Measurements from ENCODE around the gene FGF14. TPM values are rescaled to one million over a fixed set of nuclear protein-coding genes. Genes with fewer than 3 reads are reported as not detected.

Gene FGF14
- under 1 TPM; 0.14 TPM for total RNA-seq

GRCh38 chr13:102401766-102402165, at the start of gene FGF14:
FGF14 (minus strand) TSS chr13:102402048.
- ATAC-seq (ENCODE audit: insufficient number of reproducible peaks, low FRiP score, low read depth), result no peak
- Histone ChIP-seq H3K4me1 (ENCODE audit: control insufficient read depth in 1 of 2, low read depth in 2 of 2) (peaks cover 0 to 20% of the 10 kb centered on the region in 2 donors), H3K4me3 (peak within 1 kb of the TSS; percentile 84), H3K9me3 (no peaks in the 10 kb centered on the region), H3K36me3 (no peaks in the 10 kb centered on the region), H3K27ac (no peak within 1 kb of the TSS), H3K27me3 (replicated peaks; ENCODE audit: insufficient read depth) (no peaks in the 10 kb centered on the region)
- no peak for TF ChIP-seq CTCF (IDR thresholded peaks at IDR 0.05)
- no peak for DNase-seq (ENCODE audit: low spot score)

GRCh38 chr13:102443249-102443648, 41.4 kb upstream of the FGF14 start:
- H3K9me3 ChIP-seq, result no peaks in the 10 kb centered on the region
- no peaks in the 10 kb centered on the region for H3K27me3 ChIP-seq (replicated peaks; ENCODE audit: insufficient read depth)
- H3K27ac ChIP-seq, result no peak overlapping the region
- no peak for TF ChIP-seq CTCF (IDR thresholded peaks at IDR 0.05)
- peaks cover 0 to 5% of the 10 kb centered on the region in 2 donors for H3K4me1 ChIP-seq (ENCODE audit: control insufficient read depth in 1 of 2, low read depth in 2 of 2)
- no peak for ATAC-seq (ENCODE audit: insufficient number of reproducible peaks, low FRiP score, low read depth)
- no peaks in the 10 kb centered on the region for H3K36me3 ChIP-seq
- DNase-seq (ENCODE audit: low spot score), result no peak
- no peak overlapping the region for H3K4me3 ChIP-seq

GRCh38 chr13:102441085-102441484, 39.2 kb upstream of the FGF14 start:
- Histone ChIP-seq H3K36me3 (no peaks in the 10 kb centered on the region), H3K4me3 (no peak overlapping the region), H3K27ac (no peak overlapping the region), H3K9me3 (no peaks in the 10 kb centered on the region), H3K27me3 (replicated peaks; ENCODE audit: insufficient read depth) (no peaks in the 10 kb centered on the region), H3K4me1 (ENCODE audit: control insufficient read depth in 1 of 2, low read depth in 2 of 2) (peaks cover 0 to 5% of the 10 kb centered on the region in 2 donors)
- no peak for TF ChIP-seq CTCF (IDR thresholded peaks at IDR 0.05)
- no peak for DNase-seq (ENCODE audit: low spot score)
- ATAC-seq (ENCODE audit: insufficient number of reproducible peaks, low FRiP score, low read depth), result no peak

GRCh38 chr13:102440259-102440936, 38.5 kb upstream of the FGF14 start:
- no peaks in the 10 kb centered on the region for H3K27me3 ChIP-seq (replicated peaks; ENCODE audit: insufficient read depth)
- ATAC-seq (ENCODE audit: insufficient number of reproducible peaks, low FRiP score, low read depth) (no peak), DNase-seq (ENCODE audit: low spot score) (no peak)
- TF ChIP-seq CTCF (IDR thresholded peaks at IDR 0.05), result no peak
- no peaks in the 10 kb centered on the region for H3K9me3 ChIP-seq
- no peaks in the 10 kb centered on the region for H3K36me3 ChIP-seq
- peaks cover 0 to 5% of the 10 kb centered on the region in 2 donors for H3K4me1 ChIP-seq (ENCODE audit: control insufficient read depth in 1 of 2, low read depth in 2 of 2)
- no peak overlapping the region for H3K4me3 ChIP-seq
- no peak overlapping the region for H3K27ac ChIP-seq

- Histone ChIP-seq H3K36me3 (no peaks in the 10 kb centered on the region), H3K4me3 (no peak overlapping the region), H3K27me3 (replicated peaks; ENCODE audit: insufficient read depth) (no peaks in the 10 kb centered on the region), H3K4me1 (ENCODE audit: control insufficient read depth in 1 of 2, low read depth in 2 of 2) (no peaks in the 10 kb centered on the region), H3K27ac (no peak overlapping the region), H3K9me3 (peaks cover 18% of the 10 kb centered on the region)
- no peak for ATAC-seq (ENCODE audit: insufficient number of reproducible peaks, low FRiP score, low read depth)
- no peak for TF ChIP-seq CTCF (IDR thresholded peaks at IDR 0.05)
- no peak for DNase-seq (ENCODE audit: low spot score)
These were observed 20.8 kb upstream of the FGF14 start for GRCh38 chr13:102422690-102423089.
